Measurements from ENCODE around the gene C5AR2. TPM values are rescaled to one million over a fixed set of nuclear protein-coding genes. Genes with fewer than 3 reads are reported as not detected.

The C5AR2 gene
- total RNA-seq, 1 experiment from 2014 or later = 0.22 TPM

GRCh38 chr19:47372603-47373002 is 40.6 kb downstream of the C5AR2 start (continued):
- no peak for TF ChIP-seq E2F5 (CRISPR knock-in tag; IDR thresholded peaks at IDR 0.05)
- TF ChIP-seq CDX4 (CRISPR knock-in tag; IDR thresholded peaks at IDR 0.05; ENCODE audit: borderline replicate concordance) = no peak
- no peak for TF ChIP-seq ZNF532 (CRISPR knock-in tag; IDR thresholded peaks at IDR 0.05; ENCODE audit: borderline replicate concordance)
- TF ChIP-seq CREB1 (CRISPR knock-in tag; IDR thresholded peaks at IDR 0.05) = no peak

- no peaks in the 10 kb centered on the region for H3K9me3 Mint-ChIP-seq
- no peak overlapping the region for H3K27ac Mint-ChIP-seq
- no peak overlapping the region for H3K4me3 Mint-ChIP-seq
- TF ChIP-seq ERG (CRISPR knock-in tag; IDR thresholded peaks at IDR 0.05) (no peak), CTCF (IDR thresholded peaks at IDR 0.05) (no peak)
- H3K36me3 Mint-ChIP-seq = peaks cover 40% of the 10 kb centered on the region
- H3K4me1 Mint-ChIP-seq = no peaks in the 10 kb centered on the region
- ChIA-PET POLR2A (no interaction called here), CTCF (interaction anchor here (1.1 kb wide), 1 partner anchor 18 kb away, joined by 3 read pairs; no protein-coding TSS in a partner anchor)
- no peak for ATAC-seq
- DNase-seq (ENCODE audit: low spot score) = no peak
- no peaks in the 10 kb centered on the region for H3K27me3 Mint-ChIP-seq (ENCODE audit: low read depth)
Observed at GRCh38 chr19:47373246-47374240, 41.6 kb downstream of the C5AR2 start.

GRCh38 chr19:47374876-47375693 is 43.1 kb downstream of the C5AR2 start:
- POLR2A ChIA-PET = no interaction called here
- DNase-seq (ENCODE audit: low spot score) (no peak), ATAC-seq (no peak)
- TF ChIP-seq ZNF317 (CRISPR knock-in tag; IDR thresholded peaks at IDR 0.05; ENCODE audit: borderline replicate concordance, low read depth) = no peak
- no peak for TF ChIP-seq KAT7 (CRISPR knock-in tag; IDR thresholded peaks at IDR 0.05; ENCODE audit: borderline replicate concordance)
- TF ChIP-seq E2F4 (CRISPR knock-in tag; IDR thresholded peaks at IDR 0.05; ENCODE audit: borderline replicate concordance, low read depth) = no peak
- TF ChIP-seq TP53 (CRISPR knock-in tag; IDR thresholded peaks at IDR 0.05) = no peak
- no peak for TF ChIP-seq ZNF532 (CRISPR knock-in tag; IDR thresholded peaks at IDR 0.05; ENCODE audit: borderline replicate concordance)
- no peak for TF ChIP-seq GRHL2 (CRISPR knock-in tag; IDR thresholded peaks at IDR 0.05; ENCODE audit: insufficient replicate concordance, severe bottlenecking)
- TF ChIP-seq MAX (CRISPR knock-in tag; IDR thresholded peaks at IDR 0.05) = no peak
- Mint-ChIP-seq H3K4me3 (no peak overlapping the region), H3K27me3 (ENCODE audit: low read depth) (no peaks in the 10 kb centered on the region), H3K36me3 (peaks cover 34% of the 10 kb centered on the region), H3K9me3 (no peaks in the 10 kb centered on the region), H3K27ac (no peak overlapping the region), H3K4me1 (no peaks in the 10 kb centered on the region)
- CTCF ChIA-PET = interaction anchor here (2.8 kb wide), 1 partner anchor 26 kb away, joined by 10 read pairs; the partner anchor contains the start of gene DHX34

Measured in WTC11 (cell line).